HepG2 (cell line): Measurements from ENCODE around the gene UQCRC2. TPM values are rescaled to one million over a fixed set of nuclear protein-coding genes. Genes with fewer than 3 reads are reported as not detected.

Experiments
- CBX5 ChIP-seq: sonication (generic); formaldehyde crosslinking; IDR thresholded peaks from 2 replicates; pipeline ENCODE4 v1.4.0; 2020; ENCODE audit warnings: missing genetic modification reagents, borderline replicate concordance
- CENPT ChIP-seq: sonication (generic); formaldehyde crosslinking; IDR thresholded peaks from 2 replicates; pipeline ENCODE4 v1.8.0; 2022; ENCODE audit warnings: low read depth, mild to moderate bottlenecking, moderate library complexity, missing genetic modification reagents
- DDIT3 ChIP-seq: sonication (generic); formaldehyde crosslinking; IDR thresholded peaks from 2 replicates; pipeline ENCODE4 v1.4.0; 2020; ENCODE audit warnings: mild to moderate bottlenecking, missing genetic modification reagents
- JDP2 ChIP-seq: sonication (generic); formaldehyde crosslinking; IDR thresholded peaks from 2 replicates; pipeline ENCODE4 v1.8.1; 2022; ENCODE audit warnings: missing genetic modification reagents, borderline replicate concordance
- NFYC ChIP-seq: IDR thresholded peaks from 2 replicates; pipeline ENCODE4 v1.6.1; 2016; ENCODE audit warnings: missing genetic modification reagents, missing compliant biosample characterization
- NR2F6 ChIP-seq, 2 experiments: IDR thresholded peaks; 2 replicates each; pipeline ENCODE4 v1.6.1; 2016; ENCODE audit warnings: antibody characterized with exemption in 1 of 2, mild to moderate bottlenecking in 1 of 2
- RAD21 ChIP-seq: fragments of 450-650 bp; formaldehyde crosslinking; IDR thresholded peaks from 2 replicates; pipeline ENCODE4 v1.5.0; 2020; ENCODE audit warnings: mild to moderate bottlenecking
- SP5 ChIP-seq: IDR thresholded peaks from 2 replicates; pipeline ENCODE4 v1.6.1; 2016; ENCODE audit warnings: low read depth, borderline replicate concordance
- TRAFD1 ChIP-seq: sonication (generic); formaldehyde crosslinking; IDR thresholded peaks from 2 replicates; pipeline ENCODE4 v1.5.1; 2020; ENCODE audit warnings: missing genetic modification reagents, mild to moderate bottlenecking, borderline replicate concordance
- WIZ ChIP-seq: sonication (generic); formaldehyde crosslinking; IDR thresholded peaks from 2 replicates; pipeline ENCODE4 v1.5.1; 2020; ENCODE audit warnings: mild to moderate bottlenecking, missing genetic modification reagents
- ZNF143 ChIP-seq: sonication (generic); formaldehyde crosslinking; IDR thresholded peaks from 2 replicates; pipeline ENCODE4 v1.4.0; 2020; ENCODE audit warnings: missing genetic modification reagents
- ZNF292 ChIP-seq: sonication (generic); formaldehyde crosslinking; IDR thresholded peaks from 2 replicates; pipeline ENCODE4 v1.8.1; 2022; ENCODE audit warnings: mild to moderate bottlenecking, low read depth, missing genetic modification reagents, borderline replicate concordance
- ZNF317 ChIP-seq: sonication (generic); formaldehyde crosslinking; IDR thresholded peaks from 2 replicates; pipeline ENCODE4 v1.5.0; 2020; ENCODE audit warnings: mild to moderate bottlenecking, missing genetic modification reagents
- ZNF777 ChIP-seq: sonication (generic); formaldehyde crosslinking; IDR thresholded peaks from 2 replicates; pipeline ENCODE4 v1.4.0; 2020; ENCODE audit warnings: missing genetic modification reagents
- polyA plus RNA-seq, 8 experiments: library from polyadenylated mRNA; depleted of rRNA in 3 of 8; stranded (reverse) in 7 of 8; unstranded in 1 of 8; fragments of >200 nt; fragmentation: Illumina TruSeq in 4 of 8; extraction: Trizol in 4 of 8; gene quantifications; 2 replicates each; pipeline versions ENCODE4 v1.2.1 to v1.2.3, GENCODE V29; 2011 to 2016; ENCODE audit warnings: low read depth in 4 of 8, missing spikeins in 1 of 8, mixed read lengths in 1 of 8; ENCODE audit not compliant: insufficient read depth in 1 of 8
- total RNA-seq, 5 experiments: library from RNA; depleted of rRNA; stranded (reverse); fragments of >200 nt; fragmentation: Illumina TruSeq; extraction: Trizol; gene quantifications; 2 replicates each; pipeline ENCODE4 v1.2.3, GENCODE V29; 2016; ENCODE audit warnings: low read depth in 1 of 5
- TF ChIP-seq, protein P1 (sequence below): sonication (generic); formaldehyde crosslinking; IDR thresholded peaks from 2 replicates; pipeline ENCODE4 v1.4.0; 2020; ENCODE audit warnings: missing genetic modification reagents, low read depth, mild to moderate bottlenecking, borderline replicate concordance
- TF ChIP-seq, protein P2 (sequence below): sonication (generic); formaldehyde crosslinking; IDR thresholded peaks from 2 replicates; pipeline ENCODE4 v1.8.1; 2023; ENCODE audit warnings: missing genetic modification reagents, inconsistent platforms, borderline replicate concordance
- TF ChIP-seq, protein P3 (sequence below): sonication (generic); formaldehyde crosslinking; IDR thresholded peaks from 2 replicates; pipeline ENCODE4 v1.8.1; 2023; ENCODE audit warnings: mild to moderate bottlenecking, missing genetic modification reagents
- TF ChIP-seq, protein P4 (sequence below): sonication (generic); formaldehyde crosslinking; IDR thresholded peaks from 2 replicates; pipeline ENCODE4 v1.5.0; 2020; ENCODE audit warnings: missing genetic modification reagents
- TF ChIP-seq, protein P5 (sequence below): sonication (generic); formaldehyde crosslinking; IDR thresholded peaks from 2 replicates; pipeline ENCODE4 v1.9.0; 2021; ENCODE audit warnings: missing genetic modification reagents, borderline replicate concordance

The UQCRC2 gene
- total and polyA plus RNA-seq, 2 of the 13 experiments (the other 11 are each of a cell fraction or from before 2014, with no cell fraction given), result 442 to 536 TPM

DNA sequence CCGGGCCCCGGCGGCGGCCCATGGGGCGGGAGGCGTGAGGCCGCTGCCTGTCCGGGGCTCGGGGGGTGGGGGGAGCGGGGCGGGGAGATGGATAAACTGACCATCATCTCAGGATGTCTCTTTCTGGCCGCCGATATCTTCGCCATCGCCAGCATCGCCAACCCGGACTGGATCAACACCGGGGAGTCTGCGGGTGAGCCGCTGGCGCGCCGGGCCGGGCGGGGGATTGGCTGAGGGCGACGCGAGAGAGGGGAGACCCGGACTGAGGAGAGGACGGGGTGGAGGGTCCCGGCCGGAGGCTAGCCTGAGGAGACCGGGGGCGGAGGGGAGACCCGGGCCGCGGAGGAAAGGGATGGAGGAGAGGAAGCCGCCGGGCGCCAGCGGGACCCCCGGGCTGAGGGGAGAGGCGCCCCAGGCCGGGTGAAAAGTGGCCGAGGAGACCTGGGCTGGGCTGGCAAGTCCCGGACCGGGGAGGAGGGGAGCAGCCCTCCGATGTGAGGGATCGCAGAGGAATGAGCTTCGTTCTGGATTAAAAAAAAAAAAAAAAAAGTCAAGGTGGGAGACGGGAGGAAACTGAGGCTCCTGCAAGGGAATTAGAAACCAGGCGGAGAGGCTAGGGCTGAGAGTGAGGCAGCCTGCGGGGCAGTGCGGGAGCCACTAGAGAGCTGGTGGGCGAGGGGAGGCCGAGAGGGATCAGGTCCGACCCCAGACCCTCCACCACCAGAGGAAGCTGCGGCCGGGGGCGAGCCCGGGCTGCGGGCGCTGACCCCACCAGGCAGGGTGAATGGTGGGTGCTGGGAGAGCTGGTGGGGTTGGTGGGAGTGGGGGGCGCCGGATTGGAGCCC, 55.3 kb downstream of the UQCRC2 start (continued):
- TF ChIP-seq, protein P1, sequence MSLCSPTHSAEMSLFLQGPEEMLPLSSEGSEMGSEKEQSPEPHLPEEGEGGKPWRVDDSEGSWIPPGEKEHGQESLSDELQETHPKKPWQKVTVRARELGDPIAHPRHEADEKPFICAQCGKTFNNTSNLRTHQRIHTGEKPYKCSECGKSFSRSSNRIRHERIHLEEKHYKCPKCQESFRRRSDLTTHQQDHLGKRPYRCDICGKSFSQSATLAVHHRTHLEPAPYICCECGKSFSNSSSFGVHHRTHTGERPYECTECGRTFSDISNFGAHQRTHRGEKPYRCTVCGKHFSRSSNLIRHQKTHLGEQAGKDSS (CRISPR knock-in tag), result no peak; the same call in 1 of the 2 replicates
- no peak for TF ChIP-seq NR2F6 (IDR thresholded peaks at IDR 0.05)
- TF ChIP-seq NR2F6 (CRISPR knock-in tag; IDR thresholded peaks at IDR 0.05), result no peak
- no peak for TF ChIP-seq ZNF317
- TF ChIP-seq RAD21 (CRISPR knock-in tag), result no peak
- TF ChIP-seq WIZ (CRISPR knock-in tag), result no peak; the same call in 1 of the 2 replicates
- no peak for TF ChIP-seq DDIT3 (CRISPR knock-in tag)
- TF ChIP-seq, protein P2, sequence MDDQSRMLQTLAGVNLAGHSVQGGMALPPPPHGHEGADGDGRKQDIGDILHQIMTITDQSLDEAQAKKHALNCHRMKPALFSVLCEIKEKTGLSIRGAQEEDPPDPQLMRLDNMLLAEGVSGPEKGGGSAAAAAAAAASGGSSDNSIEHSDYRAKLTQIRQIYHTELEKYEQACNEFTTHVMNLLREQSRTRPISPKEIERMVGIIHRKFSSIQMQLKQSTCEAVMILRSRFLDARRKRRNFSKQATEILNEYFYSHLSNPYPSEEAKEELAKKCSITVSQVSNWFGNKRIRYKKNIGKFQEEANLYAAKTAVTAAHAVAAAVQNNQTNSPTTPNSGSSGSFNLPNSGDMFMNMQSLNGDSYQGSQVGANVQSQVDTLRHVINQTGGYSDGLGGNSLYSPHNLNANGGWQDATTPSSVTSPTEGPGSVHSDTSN, result 0 out of 2 replicates have a peak, but pooled peaks have one; percentile 58
- TF ChIP-seq JDP2 (CRISPR knock-in tag), result no peak
- TF ChIP-seq, protein P3, sequence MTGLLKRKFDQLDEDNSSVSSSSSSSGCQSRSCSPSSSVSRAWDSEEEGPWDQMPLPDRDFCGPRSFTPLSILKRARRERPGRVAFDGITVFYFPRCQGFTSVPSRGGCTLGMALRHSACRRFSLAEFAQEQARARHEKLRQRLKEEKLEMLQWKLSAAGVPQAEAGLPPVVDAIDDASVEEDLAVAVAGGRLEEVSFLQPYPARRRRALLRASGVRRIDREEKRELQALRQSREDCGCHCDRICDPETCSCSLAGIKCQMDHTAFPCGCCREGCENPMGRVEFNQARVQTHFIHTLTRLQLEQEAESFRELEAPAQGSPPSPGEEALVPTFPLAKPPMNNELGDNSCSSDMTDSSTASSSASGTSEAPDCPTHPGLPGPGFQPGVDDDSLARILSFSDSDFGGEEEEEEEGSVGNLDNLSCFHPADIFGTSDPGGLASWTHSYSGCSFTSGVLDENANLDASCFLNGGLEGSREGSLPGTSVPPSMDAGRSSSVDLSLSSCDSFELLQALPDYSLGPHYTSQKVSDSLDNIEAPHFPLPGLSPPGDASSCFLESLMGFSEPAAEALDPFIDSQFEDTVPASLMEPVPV (CRISPR knock-in tag), result no peak; the same call in 1 of the 2 replicates
- TF ChIP-seq, protein P4, sequence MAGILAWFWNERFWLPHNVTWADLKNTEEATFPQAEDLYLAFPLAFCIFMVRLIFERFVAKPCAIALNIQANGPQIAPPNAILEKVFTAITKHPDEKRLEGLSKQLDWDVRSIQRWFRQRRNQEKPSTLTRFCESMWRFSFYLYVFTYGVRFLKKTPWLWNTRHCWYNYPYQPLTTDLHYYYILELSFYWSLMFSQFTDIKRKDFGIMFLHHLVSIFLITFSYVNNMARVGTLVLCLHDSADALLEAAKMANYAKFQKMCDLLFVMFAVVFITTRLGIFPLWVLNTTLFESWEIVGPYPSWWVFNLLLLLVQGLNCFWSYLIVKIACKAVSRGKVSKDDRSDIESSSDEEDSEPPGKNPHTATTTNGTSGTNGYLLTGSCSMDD (CRISPR knock-in tag), result no peak
- TF ChIP-seq ZNF777 (CRISPR knock-in tag), result no peak
- no peak for TF ChIP-seq SP5 (CRISPR knock-in tag)
- TF ChIP-seq ZNF292 (CRISPR knock-in tag), result no peak
- TF ChIP-seq ZNF143 (CRISPR knock-in tag), result peak; percentile 39; the same call in 1 of the 2 replicates
- no peak for TF ChIP-seq CBX5 (CRISPR knock-in tag)
- TF ChIP-seq CENPT (CRISPR knock-in tag), result no peak
- TF ChIP-seq NFYC (CRISPR knock-in tag), result no peak
- TF ChIP-seq, protein P5, sequence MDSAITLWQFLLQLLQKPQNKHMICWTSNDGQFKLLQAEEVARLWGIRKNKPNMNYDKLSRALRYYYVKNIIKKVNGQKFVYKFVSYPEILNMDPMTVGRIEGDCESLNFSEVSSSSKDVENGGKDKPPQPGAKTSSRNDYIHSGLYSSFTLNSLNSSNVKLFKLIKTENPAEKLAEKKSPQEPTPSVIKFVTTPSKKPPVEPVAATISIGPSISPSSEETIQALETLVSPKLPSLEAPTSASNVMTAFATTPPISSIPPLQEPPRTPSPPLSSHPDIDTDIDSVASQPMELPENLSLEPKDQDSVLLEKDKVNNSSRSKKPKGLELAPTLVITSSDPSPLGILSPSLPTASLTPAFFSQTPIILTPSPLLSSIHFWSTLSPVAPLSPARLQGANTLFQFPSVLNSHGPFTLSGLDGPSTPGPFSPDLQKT (CRISPR knock-in tag), result no peak
- no peak for TF ChIP-seq TRAFD1 (CRISPR knock-in tag)
